Myocyte (in vitro differentiated cells): ENCODE data around the gene PPARG. TPM values are rescaled to one million over a fixed set of nuclear protein-coding genes. Genes with fewer than 3 reads are reported as not detected.
"Not testable (repeated sequence)": the region's sequence is repeated elsewhere in the genome, so short reads cannot be mapped to it uniquely, and the experiment has no call there.

Experiments
- DNase-seq: peaks from one replicate; pipeline ENCODE4 v3.0.0-alpha.2; 2012; ENCODE audit warnings: low read depth
- total RNA-seq: library from RNA; depleted of rRNA; stranded (reverse); fragments of >200 nt; gene quantifications from 2 replicates; pipeline ENCODE4 v1.2.3, GENCODE V29; 2014

Gene PPARG
- total RNA-seq, 1 donor from 2014 or later: 1.2 TPM

DNA sequence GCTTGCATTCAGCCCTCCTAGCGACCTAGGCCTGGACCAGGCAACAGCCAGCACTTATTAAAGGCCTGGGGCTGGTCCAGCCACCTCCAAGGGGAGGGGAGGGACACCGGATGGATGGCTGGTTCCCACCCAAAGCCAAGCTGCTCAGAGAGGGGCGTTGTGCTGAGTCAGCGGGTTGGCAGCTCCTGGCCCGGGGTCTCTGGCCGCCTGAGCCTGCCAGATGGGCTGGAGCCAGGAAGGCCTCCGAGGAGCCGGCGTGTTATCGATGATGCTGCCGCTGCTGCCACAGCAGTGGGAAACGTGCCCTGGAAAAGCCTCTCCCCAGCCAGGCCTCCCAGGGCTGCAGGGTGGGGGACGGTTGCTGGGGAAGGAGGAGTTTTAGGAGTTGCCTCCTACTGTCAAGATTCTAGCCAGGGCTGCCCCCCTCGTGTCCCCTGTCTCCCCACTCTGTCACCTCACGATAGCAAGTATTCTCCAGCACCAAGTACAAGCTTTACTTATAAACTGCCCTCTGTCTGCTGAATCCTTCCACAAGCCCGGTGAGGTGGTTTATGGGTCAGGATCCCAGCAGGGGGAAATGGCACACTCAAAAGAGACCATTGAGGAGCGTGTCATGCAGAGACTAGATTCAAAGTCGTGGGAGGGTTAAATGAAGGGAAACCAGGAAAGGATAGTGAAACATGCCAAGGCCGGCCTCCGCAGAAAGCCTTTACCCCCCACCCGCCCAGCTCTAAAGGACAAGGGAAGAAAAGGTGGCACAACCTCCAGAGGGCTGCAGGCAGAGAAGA is 152.3 kb downstream of the PPARG start:
- no peak for DNase-seq

- peak; percentile 67 for DNase-seq
These were observed 154.0 kb downstream of the PPARG start for GRCh38 chr3:12442654-12443501.

DNA sequence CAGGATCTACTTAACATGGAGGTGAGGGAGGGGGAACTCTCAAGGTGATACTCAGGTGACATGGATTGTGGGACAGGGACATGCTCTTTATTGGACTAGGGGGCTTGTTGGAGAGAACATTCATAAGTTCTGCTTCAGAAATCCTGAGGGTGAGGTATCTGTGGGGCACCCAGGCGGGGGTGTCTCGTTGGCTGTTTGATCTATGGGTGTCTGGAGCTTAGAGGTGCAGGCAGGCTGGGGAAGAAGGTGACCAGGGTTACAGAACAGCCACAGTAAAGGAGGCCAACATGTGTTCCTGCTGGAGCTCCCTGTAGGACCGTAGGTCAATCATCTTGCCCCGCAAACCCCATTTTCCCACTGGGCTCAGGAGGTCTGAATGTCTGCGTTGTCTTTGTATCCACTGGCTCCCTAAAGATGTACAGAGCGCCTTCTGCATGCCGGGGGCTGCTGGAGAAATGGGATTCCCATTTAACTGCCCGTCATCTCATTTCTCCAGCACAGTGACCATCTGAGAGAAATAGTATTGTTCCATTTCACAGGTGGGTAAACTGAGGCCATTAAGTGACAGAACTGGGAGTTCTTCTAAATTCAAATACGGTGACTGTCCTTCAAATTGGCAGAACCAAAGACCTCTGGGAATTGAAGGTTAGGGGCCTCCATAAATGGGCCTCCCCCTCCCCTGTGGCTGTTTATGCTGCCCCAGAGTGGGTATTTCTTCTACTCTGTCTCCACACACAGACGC is 155.1 kb downstream of the PPARG start:
- DNase-seq: no peak

GRCh38 chr3:12444582-12445471 is 156.0 kb downstream of the PPARG start:
- DNase-seq: no peak

GRCh38 chr3:12445523-12446240 is 156.8 kb downstream of the PPARG start:
- DNase-seq: no peak

- DNase-seq: no peak
These were observed 157.4 kb downstream of the PPARG start for GRCh38 chr3:12446298-12446697.

DNA sequence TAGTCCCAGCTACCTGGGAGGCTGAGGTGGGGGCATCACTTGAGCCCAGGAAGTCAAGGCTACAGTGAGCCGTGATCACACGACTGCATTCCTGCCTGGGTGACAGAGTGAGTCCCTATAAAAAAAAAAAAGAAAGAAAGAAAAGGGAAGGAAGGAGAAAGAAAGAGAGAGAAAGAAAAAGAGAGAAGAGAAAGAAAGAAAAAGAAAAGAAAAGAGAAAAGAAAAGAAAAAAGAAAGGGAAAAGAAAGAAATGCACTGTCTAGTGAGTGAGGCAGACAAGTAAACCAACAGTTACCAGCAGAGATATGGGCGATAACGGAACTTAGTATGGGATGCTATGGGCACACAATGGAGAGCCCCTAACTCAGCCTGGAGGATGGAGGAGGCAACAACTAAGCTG is 158.2 kb downstream of the PPARG start:
- no peak for DNase-seq

GRCh38 chr3:12448404-12449202 is 159.7 kb downstream of the PPARG start:
- not testable (repeated sequence) for DNase-seq

- DNase-seq: no peak
These were observed 161.2 kb downstream of the PPARG start for GRCh38 chr3:12449889-12450682.

DNA sequence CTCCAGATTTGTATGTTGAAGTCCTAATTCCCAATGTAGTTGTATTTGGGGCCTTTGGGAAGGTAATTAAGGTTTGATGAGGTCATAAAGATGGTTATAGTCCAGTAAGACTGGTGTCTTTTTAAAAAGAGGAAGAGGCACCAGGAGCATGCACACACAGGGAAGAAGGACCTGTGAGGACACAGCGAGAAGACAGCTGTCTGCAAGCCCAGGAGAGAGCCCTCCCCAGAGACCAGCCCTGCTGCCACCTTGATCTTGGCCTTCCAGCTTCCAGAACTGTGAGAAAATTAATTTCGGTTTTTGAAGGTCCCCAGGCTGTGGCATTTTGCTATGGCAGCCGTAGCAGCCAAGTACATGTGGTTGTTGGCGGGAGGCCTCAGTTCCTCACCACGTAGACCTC is 162.6 kb downstream of the PPARG start:
- no peak for DNase-seq

- DNase-seq: no peak
These were observed 163.1 kb downstream of the PPARG start for GRCh38 chr3:12451960-12452359.

- DNase-seq: no peak
These were observed 163.8 kb downstream of the PPARG start for GRCh38 chr3:12452361-12453330.

DNA sequence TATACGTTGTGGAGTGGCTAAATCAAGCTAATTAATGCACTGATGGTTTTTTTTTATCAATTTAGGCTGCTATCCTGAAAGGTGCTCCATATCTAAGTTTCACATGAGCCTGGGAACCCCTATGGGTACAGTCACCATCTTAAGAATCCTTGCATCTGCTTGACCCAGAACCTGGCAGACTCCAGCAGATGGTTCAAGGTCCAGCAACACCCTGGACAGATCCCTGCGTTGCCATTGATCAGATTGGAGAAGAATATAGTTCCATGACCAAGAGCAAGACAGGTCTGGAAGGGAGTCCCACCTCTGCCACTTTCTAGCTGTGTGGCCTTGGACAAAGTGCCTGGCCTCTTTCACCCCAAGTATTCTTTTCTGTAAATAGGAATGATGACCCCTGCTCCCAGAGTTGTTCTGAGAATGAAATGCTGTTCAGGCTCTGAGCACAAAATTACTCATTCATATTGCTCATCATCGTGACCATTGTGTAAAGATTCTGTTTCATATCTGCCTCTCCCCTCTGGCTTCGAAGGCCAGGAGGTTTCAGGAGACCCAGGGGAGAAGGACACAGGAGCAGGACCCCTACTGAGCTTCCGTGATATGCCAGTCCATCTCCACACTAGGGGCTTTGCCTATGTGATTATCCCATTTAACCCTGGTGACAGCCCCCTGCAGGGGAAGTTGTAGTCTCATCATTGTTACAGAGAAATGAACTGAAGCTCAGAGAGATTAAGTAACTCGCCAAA is 165.4 kb downstream of the PPARG start:
- DNase-seq: no peak

- no peak for DNase-seq
These were observed 165.9 kb downstream of the PPARG start for GRCh38 chr3:12454816-12455121.

DNA sequence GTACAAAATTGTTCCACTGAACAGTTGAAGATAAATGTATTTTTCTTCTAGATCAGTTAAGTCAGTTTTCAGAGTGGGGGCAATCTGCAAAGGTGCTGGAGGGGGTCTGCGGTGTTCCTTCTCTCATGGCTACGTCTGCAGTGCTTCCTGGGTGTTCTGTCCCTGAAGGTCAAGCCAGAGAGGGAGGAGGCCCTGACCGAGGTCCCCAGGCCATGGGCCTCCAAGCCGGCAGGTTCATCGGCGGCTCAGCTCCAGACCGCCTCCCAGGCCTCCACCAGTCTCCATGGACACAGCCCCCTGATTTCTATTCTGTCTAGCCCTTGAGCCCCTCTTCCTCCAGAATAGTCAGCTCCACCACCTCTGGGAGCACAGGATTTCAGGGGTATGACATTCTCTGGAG is 166.9 kb downstream of the PPARG start:
- no peak for DNase-seq

DNA sequence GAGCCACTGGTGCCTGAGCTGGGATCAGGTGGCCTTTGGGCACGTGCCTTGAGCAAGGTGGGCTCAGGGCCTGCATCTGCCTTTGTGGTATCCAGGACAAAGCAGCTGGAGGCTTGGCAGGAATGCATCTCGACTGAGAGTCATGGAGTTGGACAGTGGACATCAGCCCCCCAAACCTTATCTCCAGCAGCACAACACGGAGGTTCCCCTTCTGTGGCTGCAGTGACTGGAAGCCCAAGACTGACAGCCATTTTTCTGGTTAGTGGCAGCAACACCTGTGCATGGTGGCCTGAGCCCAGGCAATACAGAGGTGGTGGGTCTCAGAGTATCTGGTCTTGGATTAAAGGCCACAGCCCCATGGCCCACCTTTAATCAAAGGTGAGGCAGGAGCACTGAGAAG is 167.6 kb downstream of the PPARG start:
- no peak for DNase-seq

DNA sequence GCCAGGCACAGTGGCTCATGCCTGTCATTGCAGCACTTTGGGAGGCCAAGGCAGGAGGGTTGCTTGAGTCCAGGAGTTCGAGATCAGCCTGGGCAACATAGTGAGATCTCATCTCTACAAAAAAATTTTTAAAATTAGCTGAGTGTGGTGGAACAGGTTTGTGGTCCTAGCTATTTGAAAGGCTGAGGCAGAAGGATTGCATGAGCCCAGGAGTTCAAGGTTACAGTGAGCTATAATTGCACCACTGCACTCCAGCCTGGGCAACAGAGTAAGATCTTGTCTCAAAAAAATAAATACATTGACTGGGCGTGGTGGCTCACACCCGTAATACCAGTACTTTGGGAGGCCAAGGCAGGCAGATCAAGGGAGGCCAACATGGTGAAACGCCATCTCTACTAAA is 168.5 kb downstream of the PPARG start:
- not testable (repeated sequence) for DNase-seq
